NCI-H524 (cell line): ENCODE data around the gene REC114.
"Not testable (repeated sequence)": the region's sequence is repeated elsewhere in the genome, so short reads cannot be mapped to it uniquely, and the experiment has no call there.

Experiments used
- DNase-seq, 2 experiments: peaks; one replicate each; lab custom pipeline; 2025; lab: John Stamatoyannopoulos, UW

Gene REC114

GRCh38 chr15:73527598-73527997, 84.6 kb downstream of the REC114 start:
- DNase-seq = no peak

DNA sequence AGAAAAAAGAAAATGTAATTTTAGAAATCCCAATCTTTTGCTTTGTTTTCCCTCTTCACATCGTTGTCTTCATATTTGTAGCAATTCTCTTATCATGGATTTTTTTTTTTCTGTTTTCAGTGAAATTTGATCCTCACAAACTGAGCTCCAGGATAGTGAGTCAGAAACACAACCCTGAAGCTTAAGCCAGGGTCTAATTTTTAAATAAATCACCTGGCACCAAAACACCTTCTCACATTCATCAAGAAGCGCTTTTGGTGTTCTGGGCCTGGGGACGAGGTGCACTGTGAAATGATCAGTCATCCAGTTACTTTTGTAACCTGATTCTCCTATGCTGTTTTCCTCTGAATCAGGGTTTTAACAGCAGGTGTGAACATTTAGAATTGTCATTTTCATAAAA, 87.7 kb downstream of the REC114 start:
- no peak for DNase-seq

DNA sequence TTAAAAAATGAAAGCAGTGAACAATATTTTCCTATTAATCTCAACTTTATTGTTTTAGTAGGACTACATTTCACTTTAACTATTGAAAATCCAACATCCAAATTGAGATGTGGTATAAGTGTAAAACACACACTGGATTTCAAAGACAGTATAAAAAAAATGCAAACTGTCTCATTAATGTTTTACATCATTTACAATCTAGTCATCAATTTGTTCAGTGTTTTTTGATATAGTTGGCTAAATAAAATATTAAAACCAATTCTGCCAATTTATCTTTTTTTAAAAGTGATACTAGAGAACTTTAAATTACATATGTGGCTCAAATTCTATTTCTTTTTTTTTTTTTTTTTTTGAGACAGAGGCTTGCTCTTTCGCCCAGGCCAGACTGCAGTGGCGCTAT, 95.2 kb downstream of the REC114 start:
- no peak for DNase-seq

DNA sequence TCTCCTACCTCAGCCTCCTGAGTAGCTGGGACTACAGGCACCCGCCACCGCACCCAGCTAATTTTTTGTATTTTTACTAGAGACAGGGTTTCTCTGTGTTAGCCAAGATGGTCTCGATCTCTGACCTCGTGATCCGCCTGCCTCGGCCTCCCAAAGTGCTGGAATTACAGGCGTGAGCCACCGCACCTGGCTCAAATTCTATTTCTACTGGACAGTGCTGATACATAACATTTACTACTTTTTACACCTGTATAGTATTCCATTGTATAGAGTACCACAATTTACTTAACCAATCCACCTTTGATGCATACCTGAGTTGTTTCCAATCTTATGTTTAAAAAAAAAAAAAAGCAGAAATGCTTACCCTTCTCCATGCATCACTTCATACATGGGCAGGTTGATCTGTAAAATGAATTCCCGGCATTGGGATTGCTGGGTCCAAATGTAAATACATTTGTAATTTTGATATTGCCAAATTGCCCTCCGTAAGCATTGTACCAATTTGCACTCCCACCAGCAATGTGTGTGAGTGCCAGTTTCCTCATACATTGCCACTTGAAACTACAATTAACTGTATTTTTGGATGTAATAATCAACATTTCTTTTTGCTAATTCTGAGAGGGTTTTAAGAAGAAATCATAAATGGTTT, 95.7 kb downstream of the REC114 start:
- DNase-seq = no peak

GRCh38 chr15:73539212-73540128, 96.5 kb downstream of the REC114 start:
- no peak for DNase-seq

DNA sequence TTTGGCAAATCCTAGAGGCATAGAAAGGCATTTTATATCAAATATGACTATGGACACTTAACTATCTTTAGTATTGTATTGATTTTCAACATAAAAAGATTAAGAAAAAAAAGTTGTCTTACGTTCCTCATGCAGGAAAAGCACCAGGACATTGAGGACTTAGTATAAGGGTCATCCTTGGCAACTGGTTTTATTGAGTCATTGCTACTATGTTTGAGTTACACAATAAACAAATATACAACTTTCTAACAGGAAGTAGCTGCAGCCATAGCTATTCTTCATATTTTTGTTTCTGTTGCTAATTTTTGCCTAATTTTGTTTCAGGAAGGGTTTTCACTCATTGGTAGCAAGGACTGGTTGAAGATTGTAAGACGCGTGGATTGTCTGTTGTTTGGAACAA, 97.2 kb downstream of the REC114 start:
- DNase-seq = no peak

DNA sequence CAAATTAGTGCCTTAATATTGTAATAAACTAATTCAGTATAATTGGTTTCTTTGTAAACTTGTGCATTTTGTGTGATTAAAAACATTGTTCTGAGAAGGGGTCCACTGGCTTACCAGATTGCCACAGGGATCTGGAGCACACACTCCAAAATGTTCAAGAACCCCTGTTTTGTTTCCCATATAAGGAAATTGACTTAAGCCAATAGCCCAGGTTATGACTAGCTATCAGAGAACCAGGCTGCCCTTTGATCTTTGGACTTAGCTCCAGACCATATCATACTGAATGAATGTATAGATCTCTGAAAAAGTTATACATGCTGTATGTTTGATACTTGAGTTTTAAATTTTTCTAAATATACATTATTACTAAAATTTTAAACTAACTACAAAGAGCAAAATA, 98.5 kb downstream of the REC114 start:
- no peak for DNase-seq

DNA sequence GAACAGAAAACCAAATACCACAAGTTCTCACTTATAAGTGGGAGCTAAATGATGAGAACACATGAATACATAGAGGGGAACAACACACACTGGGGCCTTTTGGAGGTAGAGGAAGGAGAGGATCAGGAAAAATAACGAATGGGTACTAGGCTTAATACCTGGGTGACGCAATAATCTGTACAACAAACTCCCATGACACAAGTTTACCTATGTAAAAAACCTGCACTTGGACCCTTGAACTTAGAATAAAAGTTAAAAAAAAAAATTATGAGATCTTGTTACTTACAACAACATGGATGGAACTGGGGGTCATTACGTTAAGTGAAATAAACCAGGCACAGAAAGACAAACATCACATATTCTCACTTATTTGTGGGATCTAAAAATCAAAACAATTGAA, 106.0 kb downstream of the REC114 start:
- not testable (repeated sequence) for DNase-seq

DNA sequence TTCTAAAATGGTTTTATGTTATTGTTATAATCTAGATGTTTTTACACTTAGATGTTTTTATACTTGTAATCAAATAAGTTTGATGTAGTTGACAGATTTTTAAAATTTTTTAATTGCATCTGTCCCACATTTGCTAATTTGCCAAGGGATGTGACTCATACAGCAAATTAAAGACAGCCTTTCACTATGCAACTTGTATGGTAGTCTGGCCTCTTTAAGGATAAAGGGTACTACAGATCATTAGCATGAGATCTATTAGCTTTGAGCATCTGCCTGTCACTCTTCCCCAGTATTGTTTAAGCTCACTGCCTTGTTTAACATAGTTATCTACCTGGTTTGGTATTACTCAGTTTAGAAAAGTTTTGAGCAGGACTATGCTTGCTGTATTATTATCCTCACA, 107.2 kb downstream of the REC114 start:
- peak in 1 of 2 experiments; percentile 50 for DNase-seq

- DNase-seq = no peak
Observed at GRCh38 chr15:73555080-73555479, 112.1 kb downstream of the REC114 start.

GRCh38 chr15:73558529-73558928, 115.6 kb downstream of the REC114 start:
- DNase-seq = no peak

DNA sequence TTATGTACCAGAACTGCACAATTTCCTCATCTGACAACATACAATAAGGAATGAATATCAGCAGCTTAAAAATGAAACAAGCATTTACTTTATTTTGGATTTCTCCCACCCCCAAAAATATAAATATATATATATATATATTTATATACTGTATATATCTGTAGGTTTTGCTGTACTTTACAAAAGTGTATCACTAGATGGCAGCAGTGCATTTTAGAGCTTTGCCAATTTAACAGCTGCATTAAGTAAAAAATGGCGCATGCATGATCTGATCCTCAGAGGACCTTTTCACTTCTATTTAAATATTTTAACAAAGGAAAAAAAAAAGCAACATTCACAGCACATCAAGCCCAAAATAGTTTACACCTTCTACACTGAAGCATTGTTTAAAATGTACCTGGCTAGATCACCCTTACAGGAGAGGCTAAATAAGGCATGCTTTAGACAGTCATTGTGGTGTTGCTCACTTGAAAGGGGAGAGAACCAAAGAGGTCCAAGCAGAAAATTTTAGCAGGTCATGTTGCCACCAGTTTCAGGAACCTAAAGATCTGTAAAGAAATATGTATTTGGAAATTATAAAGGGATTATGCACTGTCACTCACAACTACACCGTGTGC, 117.6 kb downstream of the REC114 start:
- DNase-seq = peak; percentile 15 to 80

- DNase-seq = peak; percentile 21 to 52
Observed at GRCh38 chr15:73564255-73564654, 121.3 kb downstream of the REC114 start.

GRCh38 chr15:73567020-73567419, 124.1 kb downstream of the REC114 start:
- no peak for DNase-seq

DNA sequence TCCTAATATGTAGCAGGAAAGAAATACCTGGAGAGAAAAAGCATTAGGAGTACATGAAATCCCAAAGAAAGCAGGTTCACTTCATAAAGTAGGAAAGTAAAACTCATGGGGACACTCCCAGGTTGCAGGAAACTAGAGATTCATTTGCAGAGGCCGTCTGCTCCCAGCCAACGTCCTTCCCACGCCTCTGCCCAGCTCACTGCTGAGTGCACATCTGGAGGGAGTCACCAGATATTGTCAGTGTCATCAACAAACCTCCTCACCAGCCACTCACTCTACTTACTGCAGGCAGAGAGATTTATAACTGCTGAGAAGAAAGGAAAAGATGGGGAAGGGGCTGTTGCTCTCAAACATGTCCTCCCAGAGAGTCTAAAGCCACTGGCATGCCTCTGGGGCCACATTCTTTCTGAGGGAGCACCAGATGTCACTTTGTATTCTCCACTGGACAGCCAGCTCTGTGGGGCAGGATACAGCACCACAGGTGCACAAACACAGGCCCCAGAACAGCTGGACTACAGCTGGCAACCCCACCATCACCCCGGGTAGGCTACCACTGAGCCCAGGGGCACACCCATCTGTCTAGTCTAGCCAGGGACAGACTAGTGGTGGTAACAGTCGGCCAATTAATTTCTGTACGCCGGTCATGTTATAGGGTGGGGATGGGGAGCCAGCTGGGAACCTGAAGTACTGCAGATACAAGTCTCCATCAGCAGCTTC, 125.8 kb downstream of the REC114 start:
- no peak for DNase-seq

GRCh38 chr15:73569361-73569760, 126.4 kb downstream of the REC114 start:
- peak in 1 of 2 experiments; percentile 18 for DNase-seq

DNA sequence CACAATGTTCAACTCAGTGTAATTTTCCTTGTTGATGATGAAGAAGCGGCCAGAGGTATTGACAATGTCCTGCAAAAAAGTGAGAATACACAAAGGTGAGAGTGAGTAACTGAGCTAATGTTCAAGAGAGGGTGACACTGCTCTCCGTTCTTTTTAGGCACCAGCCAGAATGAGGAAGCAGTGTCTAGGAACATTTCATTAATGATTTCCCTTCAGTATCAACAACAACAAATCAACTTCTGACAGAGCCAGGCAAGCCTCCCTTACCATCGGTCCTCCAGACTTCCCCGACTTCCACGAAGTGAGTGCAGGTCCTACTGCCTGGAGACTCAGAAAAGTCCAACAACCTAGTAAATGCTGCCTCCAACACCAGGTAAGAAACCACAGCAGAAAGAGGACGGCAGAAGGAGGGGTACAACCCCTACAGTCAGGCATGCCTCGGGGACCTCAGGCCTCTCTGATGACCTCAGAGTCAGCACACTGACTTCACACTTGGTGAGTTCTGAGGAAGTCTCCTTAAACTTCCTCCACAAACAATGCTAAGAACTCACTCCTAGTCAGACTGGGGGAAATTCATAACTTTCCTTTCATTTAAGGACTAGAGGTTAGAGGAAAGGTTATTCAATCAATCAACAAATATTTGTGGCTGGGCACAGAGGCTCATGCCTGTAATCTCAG, 127.5 kb downstream of the REC114 start:
- DNase-seq = no peak

- no peak for DNase-seq
Observed at GRCh38 chr15:73571346-73571745, 128.4 kb downstream of the REC114 start.

GRCh38 chr15:73572296-73572695, 129.3 kb downstream of the REC114 start:
- DNase-seq = no peak

GRCh38 chr15:73573037-73573436, 130.1 kb downstream of the REC114 start:
- no peak for DNase-seq

- no peak for DNase-seq
Observed at GRCh38 chr15:73573572-73573971, 130.6 kb downstream of the REC114 start.
